ENCODE data around the gene RFX4. TPM values are rescaled to one million over a fixed set of nuclear protein-coding genes. Genes with fewer than 3 reads are reported as not detected.
A peak's percentile ranks its signal among the peaks of the same experiment; 100 is the strongest.

The RFX4 gene
- total and polyA plus RNA-seq, 12 donors = 0.01 to 0.11 (median 0.11) TPM; not detected in 9

DNA sequence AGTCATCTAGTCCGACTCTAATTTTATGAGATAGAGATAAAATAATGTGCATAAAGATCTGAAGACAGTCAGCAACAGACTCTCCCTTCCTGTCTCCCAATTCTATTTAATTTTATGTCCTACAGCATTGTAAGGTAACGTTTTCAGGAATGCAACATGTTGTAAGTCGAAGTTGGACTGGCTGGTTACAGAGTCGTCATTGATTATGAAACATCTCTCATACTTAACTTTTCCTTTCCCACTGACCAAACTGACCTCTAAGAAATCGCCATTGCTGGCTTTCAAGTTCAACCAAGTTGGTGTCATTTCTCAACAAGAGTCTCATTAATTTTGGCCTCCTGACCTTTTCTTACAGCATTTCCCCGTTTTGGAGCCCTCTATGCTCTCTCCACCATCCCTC is 186.7 kb downstream of the RFX4 start:
- Histone ChIP-seq H3K4me3 (no peak overlapping the region), H3K36me3 (no peaks in the 10 kb centered on the region), H3K4me1 (peaks cover 0 to 42% (median 21%) of the 10 kb centered on the region in 9 donors), H3K27ac (no peak overlapping the region), H3K9me3 (no peaks in the 10 kb centered on the region), H3K27me3 (peaks cover 0 to 28% (median 0%) of the 10 kb centered on the region in 7 donors)
- ATAC-seq = no peak
- TF ChIP-seq, protein P1, sequence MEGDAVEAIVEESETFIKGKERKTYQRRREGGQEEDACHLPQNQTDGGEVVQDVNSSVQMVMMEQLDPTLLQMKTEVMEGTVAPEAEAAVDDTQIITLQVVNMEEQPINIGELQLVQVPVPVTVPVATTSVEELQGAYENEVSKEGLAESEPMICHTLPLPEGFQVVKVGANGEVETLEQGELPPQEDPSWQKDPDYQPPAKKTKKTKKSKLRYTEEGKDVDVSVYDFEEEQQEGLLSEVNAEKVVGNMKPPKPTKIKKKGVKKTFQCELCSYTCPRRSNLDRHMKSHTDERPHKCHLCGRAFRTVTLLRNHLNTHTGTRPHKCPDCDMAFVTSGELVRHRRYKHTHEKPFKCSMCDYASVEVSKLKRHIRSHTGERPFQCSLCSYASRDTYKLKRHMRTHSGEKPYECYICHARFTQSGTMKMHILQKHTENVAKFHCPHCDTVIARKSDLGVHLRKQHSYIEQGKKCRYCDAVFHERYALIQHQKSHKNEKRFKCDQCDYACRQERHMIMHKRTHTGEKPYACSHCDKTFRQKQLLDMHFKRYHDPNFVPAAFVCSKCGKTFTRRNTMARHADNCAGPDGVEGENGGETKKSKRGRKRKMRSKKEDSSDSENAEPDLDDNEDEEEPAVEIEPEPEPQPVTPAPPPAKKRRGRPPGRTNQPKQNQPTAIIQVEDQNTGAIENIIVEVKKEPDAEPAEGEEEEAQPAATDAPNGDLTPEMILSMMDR (IDR thresholded peaks at IDR 0.05) = no peak
- intact Hi-C loops (cut with DNase I) = loop anchor here in 2 of 10 donors (5.0 to 10.0 kb wide), 2 partner anchors 73 to 145 kb away; no protein-coding TSS in a partner anchor
- WGBS, 2 donors = 65 to 78% methylated on average over 6 of the region's 6 CpGs
- no peak for DNase-seq

DNA sequence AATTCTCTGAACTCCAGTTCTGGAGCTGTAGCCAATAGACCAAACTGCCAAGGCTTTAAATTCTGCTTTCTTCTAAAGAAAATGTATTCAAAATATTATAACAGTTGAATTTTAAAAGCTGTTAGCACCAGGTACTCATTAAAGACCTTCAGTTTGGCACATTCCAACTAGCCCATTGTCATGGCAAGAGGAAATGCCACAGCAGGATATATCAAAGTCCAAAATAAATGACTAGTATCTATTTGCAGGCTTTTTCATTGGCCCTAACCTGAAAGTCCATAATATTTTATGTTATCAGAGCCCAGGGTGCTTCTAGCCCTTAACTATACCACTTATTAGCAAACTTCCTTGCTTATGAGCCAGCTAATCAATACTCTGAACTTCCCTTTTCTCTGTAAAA is 188.6 kb downstream of the RFX4 start:
- H3K4me1 ChIP-seq = peaks cover 2 to 50% (median 29%) of the 10 kb centered on the region in 9 donors
- ATAC-seq (no peak), DNase-seq (no peak)
- peaks cover 0 to 28% (median 0%) of the 10 kb centered on the region in 7 donors for H3K27me3 ChIP-seq
- no peaks in the 10 kb centered on the region for H3K9me3 ChIP-seq
- H3K4me3 ChIP-seq = no peak overlapping the region
- H3K36me3 ChIP-seq = no peaks in the 10 kb centered on the region
- TF ChIP-seq, protein P1 (IDR thresholded peaks at IDR 0.05) = no peak
- intact Hi-C loops (cut with DNase I) = loop anchor here in 1 of 10 donors (5.0 kb wide), 1 partner anchor 66 kb away; no protein-coding TSS in a partner anchor
- peak overlapping the region in 6 of 10 donors; percentile 0 to 63 (median 19) for H3K27ac ChIP-seq

DNA sequence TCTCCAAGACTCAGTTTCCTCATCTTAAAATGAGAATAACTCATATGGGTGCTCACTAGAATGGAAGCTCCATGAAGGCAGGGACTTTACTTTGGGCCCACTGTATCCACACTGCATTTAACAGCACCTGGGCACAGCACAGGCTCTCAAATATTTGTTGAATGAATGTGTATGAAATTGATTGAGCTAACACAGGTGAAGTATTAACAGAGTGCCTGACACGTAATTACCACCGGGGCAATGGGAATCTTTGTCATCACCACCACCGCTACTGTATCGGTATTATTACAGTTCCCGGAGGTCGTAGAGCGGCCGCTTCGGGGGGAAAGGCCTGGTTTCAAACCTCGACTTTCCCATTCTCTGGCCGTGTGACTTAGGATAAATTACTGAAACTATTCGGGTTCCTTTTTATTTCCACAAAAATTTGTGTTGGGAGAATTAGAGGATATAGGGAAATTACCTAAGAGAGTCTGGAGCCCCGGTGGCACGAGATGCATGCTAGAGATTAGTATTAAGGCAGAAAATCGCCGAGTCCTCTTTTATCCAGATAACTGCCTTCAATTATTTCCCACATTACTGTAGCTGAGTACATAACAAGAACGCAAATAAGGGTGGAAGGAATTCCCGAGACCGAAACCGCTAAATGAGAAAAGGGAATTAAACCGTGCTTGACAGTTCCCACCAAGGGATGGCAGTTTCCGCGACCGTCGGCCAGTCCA is 190.6 kb downstream of the RFX4 start:
- H3K9me3 ChIP-seq = no peaks in the 10 kb centered on the region
- H3K4me3 ChIP-seq = peak overlapping the region; percentile 16 to 99 (median 91)
- peaks cover 0 to 14% (median 0%) of the 10 kb centered on the region in 7 donors for H3K27me3 ChIP-seq
- peak overlapping the region; percentile 88 to 99 (median 96) for H3K27ac ChIP-seq
- WGBS, 2 donors = 41 to 42% methylated on average over 25 of the region's 25 CpGs
- TF ChIP-seq, protein P1 (IDR thresholded peaks at IDR 0.05) = no peak
- peaks cover 2 to 40% (median 20%) of the 10 kb centered on the region in 9 donors for H3K4me1 ChIP-seq
- DNase-seq = no peak
- ATAC-seq = peak in 2 of 8 donors; percentile 0 to 12
- intact Hi-C loops (cut with DNase I) = loop anchor here in 2 of 10 donors (1.0 to 5.0 kb wide), 2 partner anchors 64 to 68 kb away; no protein-coding TSS in a partner anchor
- no peaks in the 10 kb centered on the region for H3K36me3 ChIP-seq

DNA sequence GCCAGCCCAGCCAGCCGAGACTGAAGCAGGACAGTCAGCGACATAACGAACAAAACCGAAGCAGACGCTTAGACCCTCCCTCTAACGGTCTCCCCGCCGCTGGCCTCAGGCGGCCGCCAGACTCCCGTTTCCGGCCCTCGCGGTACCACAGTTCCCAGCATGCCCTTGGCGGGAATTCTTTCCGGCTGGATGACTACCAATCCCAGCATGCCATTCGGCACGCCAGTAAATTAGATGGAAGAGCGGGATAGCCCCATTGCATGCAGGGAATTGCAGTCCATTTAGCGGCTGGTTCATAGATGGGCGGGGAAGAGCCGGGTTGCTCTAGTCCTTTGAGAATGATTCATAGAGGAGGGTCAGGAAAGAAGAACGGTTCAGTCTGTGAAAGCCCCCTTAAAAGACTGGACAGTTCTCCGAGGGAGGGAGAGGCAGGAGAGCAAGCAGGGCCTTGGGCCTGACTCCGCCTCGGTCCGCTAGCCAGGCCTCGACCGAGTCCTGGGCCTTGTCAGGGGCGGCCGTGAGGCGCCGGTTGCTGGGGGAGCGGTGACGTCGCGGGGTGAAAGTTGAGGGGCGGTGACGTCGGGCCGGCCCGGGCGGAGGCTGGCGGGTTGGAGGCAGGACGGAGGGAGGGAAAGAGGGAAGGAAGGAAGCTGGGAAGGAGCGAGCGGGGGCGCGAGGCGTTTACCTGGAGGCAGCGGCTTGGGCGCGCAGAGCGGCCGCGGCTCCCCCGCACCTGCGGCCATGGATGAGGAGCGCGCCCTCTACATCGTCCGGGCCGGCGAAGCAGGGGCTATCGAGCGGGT is 191.4 kb downstream of the RFX4 start, which contains the start of gene RIC8B:
Gene RIC8B, plus strand, starts transcription at position 678 of the 803 bp plus-strand sequence. Its CDS starts 64 bp downstream, at position 742.
- Histone ChIP-seq H3K27ac (peak within 1 kb of the TSS; percentile 88 to 99 (median 96)), H3K36me3 (peaks cover 0 to 3% (median 0%) of the 10 kb centered on the region in 9 donors), H3K4me3 (peak within 1 kb of the TSS; percentile 77 to 99 (median 94)), H3K9me3 (no peaks in the 10 kb centered on the region), H3K27me3 (peaks cover 0 to 6% (median 0%) of the 10 kb centered on the region in 7 donors), H3K4me1 (peaks cover 2 to 40% (median 20%) of the 10 kb centered on the region in 9 donors)
- WGBS, 2 donors = 0 to 1% methylated on average over 52 to 66 of the region's 66 CpGs
- TF ChIP-seq, protein P1 (IDR thresholded peaks at IDR 0.05) = peak in 3 of 9 donors; percentile 11 to 21 (median 20)
- intact Hi-C loops (cut with DNase I) = loop anchor here in 2 of 10 donors (1.0 to 5.0 kb wide), 2 partner anchors 63 to 67 kb away; no protein-coding TSS in a partner anchor
- peak; percentile 95 to 98 for DNase-seq
- peak; percentile 96 to 98 (median 97) for ATAC-seq
